ENCODE results near the gene RPL13. TPM values are rescaled to one million over a fixed set of nuclear protein-coding genes. Genes with fewer than 3 reads are reported as not detected.

Gene RPL13
- polyA plus RNA-seq, 1 donor from 2014 or later = 2,685 TPM

DNA sequence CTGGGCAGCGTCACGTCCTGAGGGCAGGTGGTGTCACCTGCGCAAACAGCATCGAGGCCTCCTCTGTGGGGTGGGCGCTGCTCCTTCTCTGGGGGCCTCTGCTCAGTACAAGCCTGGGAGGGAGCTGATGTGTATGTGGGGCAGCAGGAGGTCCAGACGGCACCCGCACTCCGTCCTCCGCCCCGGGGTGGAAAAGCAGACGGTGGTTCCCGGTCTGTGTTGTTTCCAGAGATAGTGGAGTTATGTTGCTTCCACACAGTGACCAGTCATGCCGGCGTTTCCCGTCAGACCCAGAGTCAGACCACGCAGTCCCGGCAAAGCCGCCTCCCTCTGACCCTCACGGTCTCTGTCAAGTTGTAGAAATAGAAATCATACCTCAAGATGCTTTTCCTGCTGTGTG lies 13.7 kb upstream of the RPL13 start:
- no peaks in the 10 kb centered on the region for H4K20me1 ChIP-seq (ENCODE audit: insufficient read depth)
- H3K27ac ChIP-seq (ENCODE audit: low read length) = no peak overlapping the region
- H2AFZ ChIP-seq (ENCODE audit: low read depth, low read length) = no peak overlapping the region
- no peaks in the 10 kb centered on the region for H3K27me3 ChIP-seq (ENCODE audit: insufficient read depth, low read depth, low read length)
- no peaks in the 10 kb centered on the region for H3F3A ChIP-seq (ENCODE audit: insufficient read depth, low read length, poor library complexity, severe bottlenecking)
- H3K9me2 ChIP-seq (ENCODE audit: insufficient read depth, low read length) = no peaks in the 10 kb centered on the region
- TF ChIP-seq SMC3 (conservative IDR thresholded peaks at IDR 0.05; ENCODE audit: poor library complexity) (no peak), EP300 (conservative IDR thresholded peaks at IDR 0.05; ENCODE audit: poor library complexity, severe bottlenecking) (no peak), TAF1 (IDR thresholded peaks at IDR 0.05; ENCODE audit: low read depth) (no peak)
- TF ChIP-seq, protein P1, sequence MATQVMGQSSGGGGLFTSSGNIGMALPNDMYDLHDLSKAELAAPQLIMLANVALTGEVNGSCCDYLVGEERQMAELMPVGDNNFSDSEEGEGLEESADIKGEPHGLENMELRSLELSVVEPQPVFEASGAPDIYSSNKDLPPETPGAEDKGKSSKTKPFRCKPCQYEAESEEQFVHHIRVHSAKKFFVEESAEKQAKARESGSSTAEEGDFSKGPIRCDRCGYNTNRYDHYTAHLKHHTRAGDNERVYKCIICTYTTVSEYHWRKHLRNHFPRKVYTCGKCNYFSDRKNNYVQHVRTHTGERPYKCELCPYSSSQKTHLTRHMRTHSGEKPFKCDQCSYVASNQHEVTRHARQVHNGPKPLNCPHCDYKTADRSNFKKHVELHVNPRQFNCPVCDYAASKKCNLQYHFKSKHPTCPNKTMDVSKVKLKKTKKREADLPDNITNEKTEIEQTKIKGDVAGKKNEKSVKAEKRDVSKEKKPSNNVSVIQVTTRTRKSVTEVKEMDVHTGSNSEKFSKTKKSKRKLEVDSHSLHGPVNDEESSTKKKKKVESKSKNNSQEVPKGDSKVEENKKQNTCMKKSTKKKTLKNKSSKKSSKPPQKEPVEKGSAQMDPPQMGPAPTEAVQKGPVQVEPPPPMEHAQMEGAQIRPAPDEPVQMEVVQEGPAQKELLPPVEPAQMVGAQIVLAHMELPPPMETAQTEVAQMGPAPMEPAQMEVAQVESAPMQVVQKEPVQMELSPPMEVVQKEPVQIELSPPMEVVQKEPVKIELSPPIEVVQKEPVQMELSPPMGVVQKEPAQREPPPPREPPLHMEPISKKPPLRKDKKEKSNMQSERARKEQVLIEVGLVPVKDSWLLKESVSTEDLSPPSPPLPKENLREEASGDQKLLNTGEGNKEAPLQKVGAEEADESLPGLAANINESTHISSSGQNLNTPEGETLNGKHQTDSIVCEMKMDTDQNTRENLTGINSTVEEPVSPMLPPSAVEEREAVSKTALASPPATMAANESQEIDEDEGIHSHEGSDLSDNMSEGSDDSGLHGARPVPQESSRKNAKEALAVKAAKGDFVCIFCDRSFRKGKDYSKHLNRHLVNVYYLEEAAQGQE (IDR thresholded peaks at IDR 0.05; ENCODE audit: borderline replicate concordance) = no peak
- no peaks in the 10 kb centered on the region for H3K79me2 ChIP-seq (replicated peaks; ENCODE audit: insufficient read depth, low read length)
- no peak overlapping the region for H3K4me2 ChIP-seq (ENCODE audit: low read length)
- no peak overlapping the region for H3K4me3 ChIP-seq (ENCODE audit: low read length)
- no peak overlapping the region for H3K9ac ChIP-seq (ENCODE audit: low read length)
- H3K9me3 ChIP-seq (ENCODE audit: low read length) = no peaks in the 10 kb centered on the region
- H3K36me3 ChIP-seq (ENCODE audit: insufficient read depth, low read length) = no peaks in the 10 kb centered on the region

DNA sequence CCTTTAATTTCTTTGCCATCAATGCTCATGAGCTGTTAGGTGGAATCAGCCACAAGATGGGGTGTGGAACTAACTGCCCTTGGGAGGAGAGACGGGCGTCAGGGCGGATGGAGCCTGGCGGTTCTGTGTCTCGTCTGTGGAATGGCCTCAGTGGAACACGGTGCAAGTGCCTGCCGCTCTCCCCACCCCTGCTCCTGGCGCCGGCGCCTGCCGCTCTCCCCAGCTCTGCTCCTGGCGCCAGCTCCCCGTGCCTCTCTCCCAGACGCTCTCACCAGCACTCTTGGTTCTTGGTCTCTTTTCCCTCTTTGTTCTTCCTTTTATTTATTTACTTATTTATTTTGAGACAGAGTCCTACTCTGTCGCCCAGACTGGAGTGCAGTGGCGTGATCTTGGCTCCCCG lies 13.2 kb upstream of the RPL13 start:
- Histone ChIP-seq H3F3A (ENCODE audit: insufficient read depth, low read length, poor library complexity, severe bottlenecking) (no peaks in the 10 kb centered on the region), H3K4me3 (ENCODE audit: low read length) (no peak overlapping the region), H3K79me2 (replicated peaks; ENCODE audit: insufficient read depth, low read length) (no peaks in the 10 kb centered on the region), H3K27ac (ENCODE audit: low read length) (no peak overlapping the region), H3K9me2 (ENCODE audit: insufficient read depth, low read length) (no peaks in the 10 kb centered on the region), H2AFZ (ENCODE audit: low read depth, low read length) (no peak overlapping the region), H3K27me3 (ENCODE audit: insufficient read depth, low read depth, low read length) (no peaks in the 10 kb centered on the region), H3K36me3 (ENCODE audit: insufficient read depth, low read length) (no peaks in the 10 kb centered on the region), H3K9ac (ENCODE audit: low read length) (no peak overlapping the region), H3K9me3 (ENCODE audit: low read length) (no peaks in the 10 kb centered on the region), H4K20me1 (ENCODE audit: insufficient read depth) (no peaks in the 10 kb centered on the region), H3K4me2 (ENCODE audit: low read length) (no peak overlapping the region)
- TF ChIP-seq SMC3 (conservative IDR thresholded peaks at IDR 0.05; ENCODE audit: poor library complexity) (no peak), EP300 (conservative IDR thresholded peaks at IDR 0.05; ENCODE audit: poor library complexity, severe bottlenecking) (no peak), EZH2 (IDR thresholded peaks at IDR 0.05; ENCODE audit: borderline replicate concordance, insufficient read depth, low read length, poor library complexity, severe bottlenecking) (no peak), RAD21 (conservative IDR thresholded peaks at IDR 0.05) (no peak), POLR2AphosphoS5 (IDR thresholded peaks at IDR 0.05) (no peak), TAF1 (IDR thresholded peaks at IDR 0.05; ENCODE audit: low read depth) (no peak), MXI1 (conservative IDR thresholded peaks at IDR 0.05; ENCODE audit: poor library complexity, severe bottlenecking) (no peak)
- TF ChIP-seq, protein P1 (IDR thresholded peaks at IDR 0.05; ENCODE audit: borderline replicate concordance) = no peak
- TF ChIP-seq, protein P2, sequence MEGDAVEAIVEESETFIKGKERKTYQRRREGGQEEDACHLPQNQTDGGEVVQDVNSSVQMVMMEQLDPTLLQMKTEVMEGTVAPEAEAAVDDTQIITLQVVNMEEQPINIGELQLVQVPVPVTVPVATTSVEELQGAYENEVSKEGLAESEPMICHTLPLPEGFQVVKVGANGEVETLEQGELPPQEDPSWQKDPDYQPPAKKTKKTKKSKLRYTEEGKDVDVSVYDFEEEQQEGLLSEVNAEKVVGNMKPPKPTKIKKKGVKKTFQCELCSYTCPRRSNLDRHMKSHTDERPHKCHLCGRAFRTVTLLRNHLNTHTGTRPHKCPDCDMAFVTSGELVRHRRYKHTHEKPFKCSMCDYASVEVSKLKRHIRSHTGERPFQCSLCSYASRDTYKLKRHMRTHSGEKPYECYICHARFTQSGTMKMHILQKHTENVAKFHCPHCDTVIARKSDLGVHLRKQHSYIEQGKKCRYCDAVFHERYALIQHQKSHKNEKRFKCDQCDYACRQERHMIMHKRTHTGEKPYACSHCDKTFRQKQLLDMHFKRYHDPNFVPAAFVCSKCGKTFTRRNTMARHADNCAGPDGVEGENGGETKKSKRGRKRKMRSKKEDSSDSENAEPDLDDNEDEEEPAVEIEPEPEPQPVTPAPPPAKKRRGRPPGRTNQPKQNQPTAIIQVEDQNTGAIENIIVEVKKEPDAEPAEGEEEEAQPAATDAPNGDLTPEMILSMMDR (IDR thresholded peaks at IDR 0.05; ENCODE audit: poor library complexity, severe bottlenecking) = no peak

Data from neural cell (in vitro differentiated cells).